Vagina (tissue), 2 donors: ENCODE results near the gene TK2.

Experiments used
- CTCF ChIP-seq, 3 experiments: fragments of 450-650 bp in 2 of 3; fragments of 200-600 bp in 1 of 3; sonication (generic) in 1 of 3; IDR thresholded peaks; one replicate each; pipeline ENCODE4 v1.5.1; 2017 to 2019; ENCODE audit warnings: antibody characterized with exemption in 3 of 3, mild to moderate bottlenecking in 2 of 3, moderate library complexity in 2 of 3
- POLR2A ChIP-seq, 2 donors: fragments of 450-650 bp; IDR thresholded peaks; one replicate each; pipeline ENCODE4 v1.6.1; 2017; ENCODE audit warnings: antibody characterized with exemption in 2 of 2, mild to moderate bottlenecking in 2 of 2, moderate library complexity in 2 of 2

GRCh38 chr16:66574531-66574930 lies 24.6 kb upstream of the TK2 start:
- TF ChIP-seq POLR2A (IDR thresholded peaks at IDR 0.05) (no peak), CTCF (IDR thresholded peaks at IDR 0.05) (no peak)
